GM12878 (cell line): Measurements from ENCODE around the gene METTL13. TPM values are rescaled to one million over a fixed set of nuclear protein-coding genes. Genes with fewer than 3 reads are reported as not detected.

Experiments
- ATAC-seq: fragments of 200-7000 bp; cut with Tn5 transposase; 3 replicates; pipeline ENCODE4 v1.9.1; 2020; ENCODE audit warnings: mild to moderate bottlenecking, moderate library complexity
- BruUV-seq: library from RNA; stranded (reverse); fragments of 400-500 nt; replicated peaks from 2 replicates; lab custom pipeline; 2021; lab: Mats Ljungman, UMichigan
- CTCF ChIA-PET: fragments of 300-600 bp; sonication (Branson Sonifier 250); formaldehyde crosslinking; extraction: SDS; loops from one replicate; lab custom pipeline; 2021; ENCODE audit warnings: inconsistent platforms; lab: Yijun Ruan, JAX
- POLR2A ChIA-PET: fragments of 350-600 bp; formaldehyde crosslinking; extraction: SDS; loops from one replicate; lab custom pipeline; 2021; ENCODE audit warnings: inconsistent platforms; lab: Charles Lee
- RAD21 ChIA-PET: fragments of 300-600 bp; sonication (Branson Sonifier 250); formaldehyde crosslinking; loops from one replicate; lab custom pipeline; 2023; ENCODE audit warnings: antibody characterized with exemption; ENCODE audit not compliant: unreplicated experiment; lab: Charles Lee
- SMC1A ChIA-PET: fragments of 300-600 bp; sonication (Branson Sonifier 250); formaldehyde crosslinking; loops from one replicate; lab custom pipeline; 2023; ENCODE audit not compliant: unreplicated experiment, uncharacterized antibody; lab: Charles Lee
- DNase-seq: peaks from one replicate; pipeline ENCODE4 v3.0.0-alpha.2; 2011; ENCODE audit warnings: low read depth, low spot score
- FAIRE-seq: peaks from 3 replicates; lab custom pipeline; 2011; peaks lifted over from hg19 to GRCh38; lab: Jason Lieb, UNC
- H2AFZ ChIP-seq: 2 replicates; pipeline ENCODE4 v1.6.0; 2011; ENCODE audit warnings: low read depth, low read length, control low read depth; ENCODE audit not compliant: control insufficient read depth
- H3K27ac ChIP-seq: 2 replicates; pipeline ENCODE4 v1.5.1; 2011; ENCODE audit warnings: control low read depth; ENCODE audit not compliant: control insufficient read depth, insufficient read depth
- H3K27me3 ChIP-seq, 2 experiments: replicated peaks in 1 of 2; 2 replicates each; pipeline versions ENCODE4 v1.6.0 to v1.6.1; 2011; ENCODE audit warnings: low read length in 1 of 2; ENCODE audit not compliant: control insufficient read depth in 2 of 2, insufficient read depth in 2 of 2
- H3K36me3 ChIP-seq, 2 experiments: 2 replicates each; pipeline ENCODE4 v1.5.1; 2011; ENCODE audit warnings: low read length in 1 of 2; ENCODE audit not compliant: control insufficient read depth in 2 of 2, insufficient read depth in 2 of 2
- H3K4me1 ChIP-seq: 2 replicates; pipeline ENCODE4 v1.6.1; 2011; ENCODE audit warnings: mild to moderate bottlenecking, low read length, moderate library complexity, mixed read lengths; ENCODE audit not compliant: control insufficient read depth, insufficient read depth
- H3K4me2 ChIP-seq: 2 replicates; pipeline ENCODE4 v1.6.0; 2011; ENCODE audit warnings: control low read depth; ENCODE audit not compliant: control insufficient read depth, insufficient read depth
- H3K4me3 ChIP-seq: fragments of 200-600 bp; sonication (generic); 2 replicates; pipeline ENCODE4 v1.5.1; 2016
- H3K79me2 ChIP-seq: 2 replicates; pipeline ENCODE4 v1.6.0; 2011; ENCODE audit warnings: low read length; ENCODE audit not compliant: control insufficient read depth, insufficient read depth
- H3K9ac ChIP-seq: 2 replicates; pipeline ENCODE4 v1.8.0; 2011; ENCODE audit warnings: low read length, control low read depth, mixed read lengths; ENCODE audit not compliant: control insufficient read depth, insufficient read depth
- H3K9me3 ChIP-seq: replicated peaks from 3 replicates; pipeline ENCODE4 v1.5.1; 2011; ENCODE audit warnings: mild to moderate bottlenecking, low read length; ENCODE audit not compliant: control insufficient read depth, insufficient read depth
- H4K20me1 ChIP-seq: 2 replicates; pipeline ENCODE4 v1.6.0; 2011; ENCODE audit not compliant: control insufficient read depth, insufficient read depth
- BCLAF1 ChIP-seq: fragments of 450-650 bp; IDR thresholded peaks from 2 replicates; pipeline ENCODE4 v1.6.1; 2017; ENCODE audit warnings: antibody characterized with exemption, mild to moderate bottlenecking, moderate library complexity
- CEBPB ChIP-seq, 2 experiments: fragments of 150-350 bp in 1 of 2; IDR thresholded peaks; 2 replicates each; pipeline ENCODE4 v1.6.1; 2012 to 2014; ENCODE audit warnings: low read depth in 2 of 2, low read length in 2 of 2, borderline replicate concordance in 1 of 2, inconsistent platforms in 1 of 2
- GATAD2B ChIP-seq: fragments of 450-650 bp; conservative IDR thresholded peaks from 2 replicates; pipeline ENCODE4 v1.6.1; 2017; ENCODE audit warnings: low read depth, mild to moderate bottlenecking, moderate library complexity
- NR2F1 ChIP-seq: fragments of 450-650 bp; conservative IDR thresholded peaks from 2 replicates; pipeline ENCODE4 v1.6.1; 2017; ENCODE audit warnings: mild to moderate bottlenecking
- STAT1 ChIP-seq: fragments of 450-650 bp; conservative IDR thresholded peaks from 2 replicates; pipeline ENCODE4 v1.6.1; 2014; ENCODE audit warnings: antibody characterized with exemption, mild to moderate bottlenecking
- ZBTB11 ChIP-seq: fragments of 450-650 bp; formaldehyde crosslinking; IDR thresholded peaks from 2 replicates; pipeline ENCODE4 v1.5.0; 2022; ENCODE audit warnings: mild to moderate bottlenecking, missing genetic modification characterization
- ZNF207 ChIP-seq: fragments of 450-650 bp; IDR thresholded peaks from 2 replicates; pipeline ENCODE4 v1.6.1; 2014; ENCODE audit warnings: antibody characterized with exemption, mild to moderate bottlenecking, borderline replicate concordance
- WGBS: methylation state at CpG from one replicate; pipeline ENCODE4 v1.1.6; 2016; ENCODE audit warnings: low lambda C conversion rate; ENCODE audit not compliant: insufficient replicate concordance, insufficient coverage; ENCODE audit errors: missing lambda C conversion rate; 5-methylcytosine and 5-hydroxymethylcytosine counted together
- in situ Hi-C: fragments of 300-500 bp; cut with MboI; formaldehyde crosslinking; loops from 9 replicates; pipeline ENCODE4 v1.14.3; 2018; ENCODE audit warnings: mixed read lengths
- intact Hi-C: fragments of 100-400 bp; cut with micrococcal nuclease; formaldehyde crosslinking; loops from one replicate; pipeline ENCODE4 v1.14.2; 2022; ENCODE audit not compliant: unreplicated experiment
- polyA plus RNA-seq, 11 experiments: library from polyadenylated mRNA; depleted of rRNA in 4 of 11; unstranded in 6 of 11; stranded (reverse) in 5 of 11; fragments of >200 nt; fragmentation: Nextera tagmentation in 4 of 11; fragmentation: Illumina TruSeq in 1 of 11; extraction: Ambion mirVana in 4 of 11; extraction: Trizol in 1 of 11; gene quantifications; 1 replicate in 1 of 11; 2 replicates in 10 of 11; pipeline versions ENCODE4 v1.2.1 to v1.2.3, GENCODE V29; 2011 to 2016; ENCODE audit warnings: inconsistent platforms in 2 of 11, missing spikeins in 2 of 11, low read depth in 1 of 11
- total RNA-seq, 4 experiments: library from RNA; depleted of rRNA in 3 of 4; stranded (reverse); fragments of >200 nt in 3 of 4; fragmentation: Illumina TruSeq in 1 of 4; extraction: Trizol in 1 of 4; gene quantifications; 2 replicates each; pipeline versions ENCODE4 v1.2.1 to v1.2.3, GENCODE V29; 2013 to 2021

Gene METTL13
- total and polyA plus RNA-seq, 10 of the 15 experiments (the other 5 are each of a cell fraction or from before 2014, with no cell fraction given): 12.2 to 47.2 (median 35.0) TPM

- ATAC-seq (no peak), FAIRE-seq (no peak), DNase-seq (no peak)
- no peak overlapping the region; the same call in 1 of the 2 replicates for H3K27ac ChIP-seq
- ChIA-PET SMC1A (interaction anchor here (1.2 to 3.8 kb wide), 4 partner anchors 15 to 300 kb away, joined by 3 to 11 read pairs (median 4); partner anchors contain the start of gene PRRC2C), RAD21 (interaction anchor here (1.0 kb wide), 1 partner anchor 141 kb away, joined by 5 read pairs; no protein-coding TSS in a partner anchor), CTCF (interaction anchor here (1.0 to 4.3 kb wide), 4 partner anchors 15 to 200 kb away, joined by 3 to 29 read pairs (median 8); no protein-coding TSS in a partner anchor), POLR2A (interaction anchor here (0.7 to 1.5 kb wide), 2 partner anchors 18 to 43 kb away, joined by 3 read pairs; no protein-coding TSS in a partner anchor)
- H3K9me3 ChIP-seq: no peaks in the 10 kb centered on the region
- WGBS: 95% methylated on average over 9 of the region's 9 CpGs
- H3K27me3 ChIP-seq: no peaks in the 10 kb centered on the region
- peaks cover 14 to 28% of the 10 kb centered on the region in 2 experiments for H3K36me3 ChIP-seq
- intact Hi-C loops (loop anchor here (10.0 kb wide), 1 partner anchor 141 kb away; no protein-coding TSS in a partner anchor), in situ Hi-C loops (loop anchor here (25.0 kb wide), 1 partner anchor 652 kb away; the partner anchor contains the start of gene PIGC)
- no peak overlapping the region for H3K9ac ChIP-seq
- peaks cover 40% of the 10 kb centered on the region for H3K79me2 ChIP-seq
- no peaks in the 10 kb centered on the region for H4K20me1 ChIP-seq
- BruUV-seq: no TSS peak
- H2AFZ ChIP-seq: no peak overlapping the region
- H3K4me1 ChIP-seq: peaks cover 10% of the 10 kb centered on the region; the same call in 1 of the 2 replicates
- TF ChIP-seq GATAD2B: no peak
- TF ChIP-seq ZBTB11 (CRISPR knock-in tag): no peak
- no peak for TF ChIP-seq ZNF207
- TF ChIP-seq BCLAF1: no peak
- TF ChIP-seq NR2F1: no peak
- no peak for TF ChIP-seq CEBPB (IDR thresholded peaks at IDR 0.05; ENCODE audit: borderline replicate concordance in 1 of 2, low read depth in 2 of 2, low read length in 2 of 2)
- TF ChIP-seq STAT1: no peak
- no peak overlapping the region for H3K4me3 ChIP-seq
- no peak overlapping the region for H3K4me2 ChIP-seq
These were observed 4.3 kb downstream of the METTL13 start for GRCh38 chr1:171785766-171786165.
